Measurements from ENCODE around the gene C12orf56.

GRCh38 chr12:64325055-64325454, 65.5 kb downstream of the C12orf56 start:
- TF ChIP-seq EZH2 (IDR thresholded peaks at IDR 0.05; ENCODE audit: low read length, unreplicated experiment) = no peak
- TF ChIP-seq CTCF (conservative IDR thresholded peaks at IDR 0.05; ENCODE audit: low read depth, low read length) = no peak

Measured in PC-3 (cell line).